GM12878 (cell line): Measurements from ENCODE around the gene CHCHD6. TPM values are rescaled to one million over a fixed set of nuclear protein-coding genes. Genes with fewer than 3 reads are reported as not detected.
A peak's percentile ranks its signal among the peaks of the same experiment; 100 is the strongest.

ENCODE experiments used
- ATF2 ChIP-seq: IDR thresholded peaks from 2 replicates; pipeline ENCODE4 v1.6.1; 2012; ENCODE audit warnings: low read length, inconsistent platforms
- BMI1 ChIP-seq: fragments of 450-650 bp; IDR thresholded peaks from 2 replicates; pipeline ENCODE4 v1.6.1; 2016; ENCODE audit warnings: mild to moderate bottlenecking, moderate library complexity, borderline replicate concordance
- CEBPZ ChIP-seq: fragments of 150-350 bp; IDR thresholded peaks from 2 replicates; pipeline ENCODE4 v1.6.1; 2016; ENCODE audit warnings: low read depth, low read length
- CTCF ChIP-seq, 3 experiments: IDR thresholded peaks in 2 of 3; conservative IDR thresholded peaks in 1 of 3; 2 replicates each; pipeline ENCODE4 v1.5.1; 2011; ENCODE audit warnings: low read depth in 3 of 3, low read length in 3 of 3, mild to moderate bottlenecking in 3 of 3, control low read depth in 2 of 3, moderate library complexity in 2 of 3, inconsistent platforms in 1 of 3, mixed read lengths in 1 of 3; ENCODE audit not compliant: control insufficient read depth in 2 of 3, insufficient read depth in 1 of 3; ENCODE audit errors: extremely low read depth in 1 of 3
- DPF2 ChIP-seq: fragments of 450-650 bp; IDR thresholded peaks from 2 replicates; pipeline ENCODE4 v1.6.1; 2017; ENCODE audit warnings: mild to moderate bottlenecking
- ELK1 ChIP-seq: IDR thresholded peaks from 2 replicates; pipeline ENCODE4 v1.6.1; 2012; ENCODE audit warnings: low read depth, low read length, improper control_type of control experiment
- ETV6 ChIP-seq, 2 experiments: fragments of 450-650 bp in 1 of 2; IDR thresholded peaks in 1 of 2; conservative IDR thresholded peaks in 1 of 2; 2 replicates each; pipeline ENCODE4 v1.6.1; 2014; ENCODE audit warnings: antibody characterized with exemption in 1 of 2, borderline replicate concordance in 1 of 2, low read depth in 1 of 2, mild to moderate bottlenecking in 1 of 2, moderate library complexity in 1 of 2
- HDGF ChIP-seq: fragments of 450-650 bp; IDR thresholded peaks from 2 replicates; pipeline ENCODE4 v1.6.1; 2016; ENCODE audit warnings: antibody characterized with exemption
- MEF2A ChIP-seq: IDR thresholded peaks from 2 replicates; pipeline ENCODE4 v1.6.1; 2011; ENCODE audit warnings: low read depth, mild to moderate bottlenecking, low read length, moderate library complexity; ENCODE audit not compliant: insufficient read depth
- MTA2 ChIP-seq: fragments of 450-650 bp; IDR thresholded peaks from 2 replicates; pipeline ENCODE4 v1.6.1; 2016; ENCODE audit warnings: low read depth, mild to moderate bottlenecking, moderate library complexity
- MTA3 ChIP-seq: IDR thresholded peaks from 2 replicates; pipeline ENCODE4 v1.6.1; 2012; ENCODE audit warnings: low read length, inconsistent platforms, borderline replicate concordance
- MXI1 ChIP-seq: fragments of 150-350 bp; IDR thresholded peaks from 2 replicates; pipeline ENCODE4 v1.6.1; 2011; ENCODE audit warnings: low read depth, mild to moderate bottlenecking, inconsistent platforms, low read length, improper control_type of control experiment
- NKRF ChIP-seq: fragments of 450-650 bp; conservative IDR thresholded peaks from 2 replicates; pipeline ENCODE4 v1.6.1; 2017; ENCODE audit warnings: mild to moderate bottlenecking, moderate library complexity
- PAX5 ChIP-seq: IDR thresholded peaks from 2 replicates; pipeline ENCODE4 v1.6.1; 2011; ENCODE audit warnings: low read depth, low read length, borderline replicate concordance
- POLR2AphosphoS2 ChIP-seq: IDR thresholded peaks from 2 replicates; pipeline ENCODE4 v1.6.1; 2011; ENCODE audit warnings: low read depth, mild to moderate bottlenecking, low read length, improper control_type of control experiment, moderate library complexity
- RAD21 ChIP-seq: IDR thresholded peaks from 2 replicates; pipeline ENCODE4 v1.6.1; 2011; ENCODE audit warnings: mild to moderate bottlenecking, low read depth, low read length, moderate library complexity; ENCODE audit not compliant: insufficient read depth
- RCOR1 ChIP-seq: conservative IDR thresholded peaks from 2 replicates; pipeline ENCODE4 v1.6.1; 2012; ENCODE audit warnings: low read depth, low read length, improper control_type of control experiment
- polyA plus RNA-seq, 11 experiments: library from polyadenylated mRNA; depleted of rRNA in 4 of 11; unstranded in 6 of 11; stranded (reverse) in 5 of 11; fragments of >200 nt; fragmentation: Nextera tagmentation in 4 of 11; fragmentation: Illumina TruSeq in 1 of 11; extraction: Ambion mirVana in 4 of 11; extraction: Trizol in 1 of 11; gene quantifications; 1 replicate in 1 of 11; 2 replicates in 10 of 11; pipeline versions ENCODE4 v1.2.1 to v1.2.3, GENCODE V29; 2011 to 2016; ENCODE audit warnings: inconsistent platforms in 2 of 11, missing spikeins in 2 of 11, low read depth in 1 of 11
- total RNA-seq, 4 experiments: library from RNA; depleted of rRNA in 3 of 4; stranded (reverse); fragments of >200 nt in 3 of 4; fragmentation: Illumina TruSeq in 1 of 4; extraction: Trizol in 1 of 4; gene quantifications; 2 replicates each; pipeline versions ENCODE4 v1.2.1 to v1.2.3, GENCODE V29; 2013 to 2021

CHCHD6 gene
- total and polyA plus RNA-seq, 10 of the 15 experiments (the other 5 are each of a cell fraction or from before 2014, with no cell fraction given): 2.7 to 16.7 (median 12.3) TPM

- no peak for TF ChIP-seq ATF2
- no peak for TF ChIP-seq CEBPZ
- no peak for TF ChIP-seq MTA3
- TF ChIP-seq RCOR1: 0 out of 2 replicates have a peak, but pooled peaks have one; percentile 34
- TF ChIP-seq NKRF: 0 out of 2 replicates have a peak, but pooled peaks have one; percentile 44
- TF ChIP-seq CTCF (IDR thresholded peaks at IDR 0.05 in 2 of 3, conservative IDR thresholded peaks at IDR 0.05 in 1 of 3; ENCODE audit: control insufficient read depth in 2 of 3, extremely low read depth in 1 of 3, insufficient read depth in 1 of 3, low read depth in 3 of 3, low read length in 3 of 3): 0 out of 6 replicates have a peak, but pooled peaks of 1 of the 3 experiments have one; percentile 7
- no peak for TF ChIP-seq ETV6 (conservative IDR thresholded peaks at IDR 0.05 in 1 of 2, IDR thresholded peaks at IDR 0.05 in 1 of 2; ENCODE audit: borderline replicate concordance in 1 of 2, low read depth in 1 of 2)
- TF ChIP-seq RAD21: no peak
- 0 out of 2 replicates have a peak, but pooled peaks have one; percentile 15 for TF ChIP-seq DPF2
- 0 out of 2 replicates have a peak, but pooled peaks have one; percentile 4 for TF ChIP-seq MXI1
- TF ChIP-seq BMI1: no peak
- no peak for TF ChIP-seq MEF2A
- 0 out of 2 replicates have a peak, but pooled peaks have one; percentile 22 for TF ChIP-seq ELK1
- TF ChIP-seq PAX5: no peak
- no peak for TF ChIP-seq POLR2AphosphoS2
- TF ChIP-seq MTA2: no peak
- 0 out of 2 replicates have a peak, but pooled peaks have one; percentile 72 for TF ChIP-seq HDGF
Measured at GRCh38 chr3:126703512-126704493, at the start of gene CHCHD6 (continued).
